ENCODE results near the gene GP9. TPM values are rescaled to one million over a fixed set of nuclear protein-coding genes. Genes with fewer than 3 reads are reported as not detected.
A peak's percentile ranks its signal among the peaks of the same experiment; 100 is the strongest.

Gene GP9
- total RNA-seq, 1 experiment from 2014 or later, result not detected

GRCh38 chr3:129014793-129015345, 45.7 kb upstream of the GP9 start:
- no peaks in the 10 kb centered on the region for H3K27me3 ChIP-seq (ENCODE audit: insufficient read depth, low read depth)
- H3K4me1 ChIP-seq (replicated peaks; ENCODE audit: insufficient read depth), result peaks cover 16% of the 10 kb centered on the region
- BruUV-seq (replicated peaks), result no TSS peak
- ChIA-PET POLR2A (ENCODE audit: unreplicated experiment) (no interaction called here), CTCF (interaction anchor here (0.6 kb wide), 1 partner anchor 277 kb away, joined by 8 read pairs; no protein-coding TSS in a partner anchor)
- H3K4me3 ChIP-seq, result no peak overlapping the region
- H4K20me1 ChIP-seq (ENCODE audit: insufficient read depth), result no peaks in the 10 kb centered on the region
- H3K9me3 ChIP-seq (ENCODE audit: insufficient read depth, low read depth), result no peaks in the 10 kb centered on the region
- H3K4me2 ChIP-seq, result no peak overlapping the region
- no peak overlapping the region for H3K27ac ChIP-seq
- H3F3A ChIP-seq (ENCODE audit: insufficient read depth, low read depth), result no peaks in the 10 kb centered on the region
- H3K9me2 ChIP-seq (ENCODE audit: insufficient read depth), result no peaks in the 10 kb centered on the region
- no peak for DNase-seq
- intact Hi-C loops (cut with micrococcal nuclease; ENCODE audit: unreplicated experiment), result no loop called here
- no peaks in the 10 kb centered on the region for H3K79me2 ChIP-seq (ENCODE audit: low read depth)
- H2AFZ ChIP-seq, result no peak overlapping the region
- H3K36me3 ChIP-seq (ENCODE audit: low read depth), result no peaks in the 10 kb centered on the region
- TF ChIP-seq EZH2 (IDR thresholded peaks at IDR 0.05; ENCODE audit: low read depth) (no peak), CTCF (conservative IDR thresholded peaks at IDR 0.05) (no peak)

- no peaks in the 10 kb centered on the region for H3K27me3 ChIP-seq (ENCODE audit: insufficient read depth, low read depth)
- ChIA-PET CTCF (interaction anchor here (0.5 to 2.1 kb wide), 8 partner anchors 11 to 335 kb away, joined by 3 to 33 read pairs (median 9); partner anchors contain the start of gene CFAP92), POLR2A (ENCODE audit: unreplicated experiment) (interaction anchor here (0.5 to 0.9 kb wide), 4 partner anchors 21 to 106 kb away, joined by 3 to 13 read pairs (median 3); partner anchors contain the start of genes CFAP92 and RAB43)
- no peaks in the 10 kb centered on the region for H3K9me3 ChIP-seq (ENCODE audit: insufficient read depth, low read depth)
- H3K79me2 ChIP-seq (ENCODE audit: low read depth), result no peaks in the 10 kb centered on the region
- intact Hi-C loops (cut with micrococcal nuclease; ENCODE audit: unreplicated experiment), result loop anchor here (2.0 kb wide), 1 partner anchor 45 kb away; no protein-coding TSS in a partner anchor
- no peaks in the 10 kb centered on the region for H3K36me3 ChIP-seq (ENCODE audit: low read depth)
- peak overlapping the region; percentile 35; the same call in 1 of the 2 replicates for H3K4me2 ChIP-seq
- H3K27ac ChIP-seq, result 0 out of 2 replicates have a peak overlapping the region, but pooled peaks have one; percentile 33
- no peaks in the 10 kb centered on the region for H3F3A ChIP-seq (ENCODE audit: insufficient read depth, low read depth)
- no peaks in the 10 kb centered on the region for H4K20me1 ChIP-seq (ENCODE audit: insufficient read depth)
- peaks cover 16% of the 10 kb centered on the region for H3K4me1 ChIP-seq (replicated peaks; ENCODE audit: insufficient read depth)
- TF ChIP-seq CTCF (conservative IDR thresholded peaks at IDR 0.05) (no peak), EZH2 (IDR thresholded peaks at IDR 0.05; ENCODE audit: low read depth) (no peak)
- DNase-seq, result no peak
- H3K9me2 ChIP-seq (ENCODE audit: insufficient read depth), result no peaks in the 10 kb centered on the region
- no TSS peak for BruUV-seq (replicated peaks)
- no peak overlapping the region for H3K4me3 ChIP-seq
- H2AFZ ChIP-seq, result no peak overlapping the region
Measured at GRCh38 chr3:129015388-129016105, 45.0 kb upstream of the GP9 start.

GRCh38 chr3:129016356-129016719, 44.2 kb upstream of the GP9 start:
- no TSS peak for BruUV-seq (replicated peaks)
- Histone ChIP-seq H3K4me1 (replicated peaks; ENCODE audit: insufficient read depth) (peaks cover 16% of the 10 kb centered on the region), H2AFZ (no peak overlapping the region), H3K27ac (0 out of 2 replicates have a peak overlapping the region, but pooled peaks have one; percentile 33), H3K4me3 (no peak overlapping the region), H4K20me1 (ENCODE audit: insufficient read depth) (no peaks in the 10 kb centered on the region), H3F3A (ENCODE audit: insufficient read depth, low read depth) (no peaks in the 10 kb centered on the region), H3K9me3 (ENCODE audit: insufficient read depth, low read depth) (no peaks in the 10 kb centered on the region), H3K4me2 (peak overlapping the region; percentile 35), H3K9me2 (ENCODE audit: insufficient read depth) (no peaks in the 10 kb centered on the region), H3K79me2 (ENCODE audit: low read depth) (no peaks in the 10 kb centered on the region), H3K27me3 (ENCODE audit: insufficient read depth, low read depth) (no peaks in the 10 kb centered on the region), H3K36me3 (ENCODE audit: low read depth) (no peaks in the 10 kb centered on the region)
- intact Hi-C loops (cut with micrococcal nuclease; ENCODE audit: unreplicated experiment), result loop anchor here (2.0 kb wide), 1 partner anchor 46 kb away; no protein-coding TSS in a partner anchor
- no peak for TF ChIP-seq CTCF (conservative IDR thresholded peaks at IDR 0.05)
- no peak for TF ChIP-seq EZH2 (IDR thresholded peaks at IDR 0.05; ENCODE audit: low read depth)
- DNase-seq, result peak; percentile 58 to 68
- CTCF ChIA-PET, result interaction anchor here (0.5 to 2.1 kb wide), 9 partner anchors 10 to 956 kb away, joined by 3 to 33 read pairs (median 8); partner anchors contain the start of gene CFAP92
- POLR2A ChIA-PET (ENCODE audit: unreplicated experiment), result interaction anchor here (0.5 to 0.9 kb wide), 6 partner anchors 22 to 107 kb away, joined by 3 to 17 read pairs (median 3); partner anchors contain the start of gene CFAP92
